Measurements from ENCODE around the gene AVPR2.
A peak's percentile ranks its signal among the peaks of the same experiment; 100 is the strongest.

The AVPR2 gene

GRCh38 chrX:153903991-153904957 is at the start of gene AVPR2:
Gene AVPR2 (plus strand): TSS chrX:153904673. CDS start chrX:153905146, 473 bp downstream.
- DNase-seq = no peak

- no peak for DNase-seq
Observed at GRCh38 chrX:153854702-153855101, 49.8 kb upstream of the AVPR2 start.

- no peak for DNase-seq
Observed at GRCh38 chrX:153857348-153857903, 47.0 kb upstream of the AVPR2 start.

GRCh38 chrX:153861151-153861550 is 43.3 kb upstream of the AVPR2 start:
- no peak for DNase-seq

- no peak for DNase-seq
Observed at GRCh38 chrX:153861733-153862310, 42.7 kb upstream of the AVPR2 start.

- no peak for DNase-seq
Observed at GRCh38 chrX:153862369-153863250, 41.9 kb upstream of the AVPR2 start.

GRCh38 chrX:153863251-153863991 is 41.1 kb upstream of the AVPR2 start:
- no peak for DNase-seq

- no peak for DNase-seq
Observed at GRCh38 chrX:153864101-153864500, 40.4 kb upstream of the AVPR2 start.

GRCh38 chrX:153864561-153865320 is 39.7 kb upstream of the AVPR2 start:
- DNase-seq = no peak

- DNase-seq = no peak
Observed at GRCh38 chrX:153865321-153865580, 39.2 kb upstream of the AVPR2 start.

GRCh38 chrX:153865685-153866084 is 38.8 kb upstream of the AVPR2 start:
- DNase-seq = no peak

- peak in 1 of 58 donors; percentile 37 for DNase-seq
Observed at GRCh38 chrX:153866302-153867019, 38.0 kb upstream of the AVPR2 start.

GRCh38 chrX:153867139-153867538 is 37.3 kb upstream of the AVPR2 start:
- no peak for DNase-seq

GRCh38 chrX:153867671-153868070 is 36.8 kb upstream of the AVPR2 start:
- DNase-seq = no peak

GRCh38 chrX:153868576-153869472 is 35.6 kb upstream of the AVPR2 start:
- DNase-seq = no peak

- DNase-seq = no peak
Observed at GRCh38 chrX:153869473-153870287, 34.8 kb upstream of the AVPR2 start.

GRCh38 chrX:153870288-153870690 is 34.2 kb upstream of the AVPR2 start:
- DNase-seq = no peak
